Endothelial cell of umbilical vein (primary cell): ENCODE results near the gene H1-8. TPM values are rescaled to one million over a fixed set of nuclear protein-coding genes. Genes with fewer than 3 reads are reported as not detected.

Source experiments
- BruUV-seq: library from RNA; stranded (reverse); fragments of 400-500 nt; replicated peaks from 2 replicates; lab custom pipeline; 2021; lab: Mats Ljungman, UMichigan
- CTCF ChIA-PET: fragments of 300-600, 350-600 bp; sonication (Branson Sonifier 250); formaldehyde crosslinking; loops from one replicate; lab custom pipeline; 2021; ENCODE audit warnings: antibody characterized with exemption, inconsistent platforms; lab: Charles Lee
- POLR2A ChIA-PET: fragments of 300-600, 350-600 bp; sonication (Branson Sonifier 250); formaldehyde crosslinking; loops from one replicate; lab custom pipeline; 2021; ENCODE audit warnings: antibody characterized with exemption, inconsistent platforms; lab: Charles Lee
- DNase-seq: peaks from one replicate; pipeline ENCODE4 v3.0.0-alpha.2; 2011; ENCODE audit warnings: low read depth, low spot score
- FAIRE-seq: peaks from 2 replicates; lab custom pipeline; 2011; peaks lifted over from hg19 to GRCh38; lab: Jason Lieb, UNC
- H2AFZ ChIP-seq: 2 replicates; pipeline ENCODE4 v1.6.0; 2012; ENCODE audit warnings: low read depth, low read length, control low read depth, inconsistent platforms
- H3K27ac ChIP-seq: 2 replicates; pipeline ENCODE4 v1.5.1; 2011; ENCODE audit warnings: low read depth, mild to moderate bottlenecking, control low read depth, low read length, moderate library complexity; ENCODE audit not compliant: insufficient read depth
- H3K27me3 ChIP-seq, 2 experiments: 2 replicates each; pipeline versions ENCODE4 v1.6.0 to v1.6.1; 2011; ENCODE audit warnings: low read length in 2 of 2, mixed read lengths in 1 of 2; ENCODE audit not compliant: control insufficient read depth in 2 of 2, insufficient read depth in 2 of 2
- H3K36me3 ChIP-seq, 2 experiments: 2 replicates in 1 of 2; 3 replicates in 1 of 2; pipeline ENCODE4 v1.5.1; 2011; ENCODE audit warnings: low read length in 2 of 2, mild to moderate bottlenecking in 1 of 2, moderate library complexity in 1 of 2; ENCODE audit not compliant: control insufficient read depth in 2 of 2, insufficient read depth in 2 of 2; ENCODE audit errors: extremely low read depth in 1 of 2
- H3K4me1 ChIP-seq: 3 replicates; pipeline ENCODE4 v1.5.1; 2011; ENCODE audit warnings: mild to moderate bottlenecking, low read length; ENCODE audit not compliant: control insufficient read depth, insufficient read depth; ENCODE audit errors: extremely low read depth
- H3K4me2 ChIP-seq: 2 replicates; pipeline ENCODE4 v1.6.1; 2011; ENCODE audit warnings: low read length, control low read depth, mixed read lengths; ENCODE audit not compliant: insufficient read depth
- H3K4me3 ChIP-seq, 3 experiments: fragments of 200-600 bp in 1 of 3; sonication (generic), shearing (Covaris generic) in 1 of 3; replicated peaks in 1 of 3; 2 replicates each; pipeline ENCODE4 v1.5.1; 2011 to 2016; ENCODE audit warnings: control low read depth in 3 of 3, low read length in 3 of 3, mild to moderate bottlenecking in 2 of 3, inconsistent platforms in 1 of 3, low read depth in 1 of 3, moderate library complexity in 1 of 3; ENCODE audit not compliant: insufficient read depth in 1 of 3
- H3K79me2 ChIP-seq: 2 replicates; pipeline ENCODE4 v1.6.0; 2012; ENCODE audit warnings: low read length, inconsistent platforms; ENCODE audit not compliant: control insufficient read depth, insufficient read depth
- H3K9ac ChIP-seq: replicated peaks from 2 replicates; pipeline ENCODE3; 2011; ENCODE audit warnings: low read length, control low read depth; ENCODE audit not compliant: insufficient read depth; ENCODE audit errors: extremely low read depth
- H3K9me1 ChIP-seq: replicated peaks from 3 replicates; pipeline ENCODE4 v1.6.0; 2011; ENCODE audit warnings: mild to moderate bottlenecking, low read length; ENCODE audit not compliant: control insufficient read depth, insufficient read depth; ENCODE audit errors: extremely low read depth
- H3K9me3 ChIP-seq: replicated peaks from 2 replicates; pipeline ENCODE4 v1.5.1; 2012; ENCODE audit warnings: low read length, inconsistent platforms; ENCODE audit not compliant: control insufficient read depth, insufficient read depth
- H4K20me1 ChIP-seq: replicated peaks from 2 replicates; pipeline ENCODE3; 2011; ENCODE audit warnings: mild to moderate bottlenecking, low read length; ENCODE audit not compliant: control insufficient read depth, insufficient read depth; ENCODE audit errors: extremely low read depth
- EZH2 ChIP-seq: IDR thresholded peaks from 2 replicates; pipeline ENCODE4 v1.6.1; 2012; ENCODE audit warnings: borderline replicate concordance, low read depth, mild to moderate bottlenecking, moderate library complexity, low read length, inconsistent platforms; ENCODE audit not compliant: severe bottlenecking
- FOS ChIP-seq: IDR thresholded peaks from 2 replicates; pipeline ENCODE4 v1.6.1; 2011; ENCODE audit warnings: mild to moderate bottlenecking, low read length, moderate library complexity, borderline replicate concordance; ENCODE audit not compliant: insufficient read depth
- GATA2 ChIP-seq: IDR thresholded peaks from 2 replicates; pipeline ENCODE4 v1.7.0; 2011; ENCODE audit warnings: low read depth, mild to moderate bottlenecking, moderate library complexity, mixed read lengths, low read length; ENCODE audit not compliant: insufficient read length, insufficient read depth
- JUN ChIP-seq: IDR thresholded peaks from 2 replicates; pipeline ENCODE4 v1.6.1; 2011; ENCODE audit warnings: borderline replicate concordance, low read depth; ENCODE audit not compliant: insufficient read length, insufficient read depth
- MYC ChIP-seq: IDR thresholded peaks from one replicate; pipeline ENCODE4 v1.6.1; 2011; ENCODE audit warnings: mild to moderate bottlenecking, low read depth, low read length
- POLR2A ChIP-seq: IDR thresholded peaks from 2 replicates; pipeline ENCODE4 v1.6.1; 2012; ENCODE audit warnings: low read depth, mild to moderate bottlenecking, control low read depth, low read length
- dilution Hi-C: fragments of 300-500 bp; cut with MboI; formaldehyde crosslinking; loops from one replicate; pipeline ENCODE4 v1.15.0; 2019; ENCODE audit warnings: low sequenced_read_pairs; ENCODE audit not compliant: extremely low pct_ligation_motif_present
- intact Hi-C: fragments of 100-400 bp; cut with micrococcal nuclease; formaldehyde crosslinking; loops from one replicate; pipeline ENCODE4 v1.10.0; 2022
- polyA plus RNA-seq, 4 experiments: library from polyadenylated mRNA; depleted of rRNA in 3 of 4; stranded (reverse) in 3 of 4; unstranded in 1 of 4; fragments of >200 nt; gene quantifications; 2 replicates each; pipeline versions ENCODE4 v1.2.1 to v1.2.3, GENCODE V29; 2011 to 2012; ENCODE audit warnings: missing spikeins in 1 of 4
- total RNA-seq: library from RNA; stranded (reverse); gene quantifications from 2 replicates; pipeline ENCODE4 v1.2.3, GENCODE V29; 2021
- TF ChIP-seq, protein P1 (sequence below): IDR thresholded peaks from 2 replicates; pipeline ENCODE4 v1.6.1; 2011; ENCODE audit not compliant: insufficient read depth, insufficient read length

The H1-8 gene
- total and polyA plus RNA-seq, 2 donors (not counting 3 experiments of a cell fraction or from before 2014, with no cell fraction given), result not detected

DNA sequence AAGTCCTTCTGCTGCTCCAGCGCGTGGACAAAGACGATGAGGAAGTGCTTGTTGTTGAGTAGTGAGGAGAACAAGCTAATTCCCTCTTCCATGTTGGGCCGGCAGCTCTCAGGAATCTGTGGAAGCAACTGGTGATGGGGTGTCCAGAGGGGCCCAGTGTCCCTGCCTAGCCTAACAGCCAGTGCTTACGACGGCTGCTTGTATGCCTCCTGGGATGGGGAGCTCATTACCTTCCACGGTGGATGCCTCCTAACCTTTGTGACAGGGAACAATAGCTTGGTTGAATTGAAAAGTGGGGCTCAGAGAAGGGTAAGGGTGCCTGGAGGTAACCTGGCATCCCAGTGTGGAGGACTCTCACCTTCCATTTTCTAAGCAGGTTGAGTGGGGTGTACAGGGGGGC is 22.9 kb downstream of the H1-8 start:
- TF ChIP-seq GATA2 (no peak), EZH2 (no peak), POLR2A (no peak), JUN (no peak), MYC (no peak)
- TF ChIP-seq, protein P1, sequence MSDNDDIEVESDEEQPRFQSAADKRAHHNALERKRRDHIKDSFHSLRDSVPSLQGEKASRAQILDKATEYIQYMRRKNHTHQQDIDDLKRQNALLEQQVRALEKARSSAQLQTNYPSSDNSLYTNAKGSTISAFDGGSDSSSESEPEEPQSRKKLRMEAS, result no peak
- H3K9me1 ChIP-seq, result no peaks in the 10 kb centered on the region
- peaks cover 14% of the 10 kb centered on the region for H3K4me1 ChIP-seq
- DNase-seq, result no peak
- no peak overlapping the region for H2AFZ ChIP-seq
- H3K36me3 ChIP-seq, result peaks cover 37 to 64% of the 10 kb centered on the region in 2 experiments
- no peaks in the 10 kb centered on the region for H3K9me3 ChIP-seq
- no peak overlapping the region for H3K4me2 ChIP-seq
- H4K20me1 ChIP-seq, result no peaks in the 10 kb centered on the region
- ChIA-PET CTCF (interaction anchor here (0.5 to 2.6 kb wide), 6 partner anchors 11 to 358 kb away, joined by 3 to 24 read pairs (median 4); no protein-coding TSS in a partner anchor), POLR2A (interaction anchor here (1.2 kb wide), 1 partner anchor 30 kb away, joined by 3 read pairs; no protein-coding TSS in a partner anchor)
- intact Hi-C loops (no loop called here), dilution Hi-C loops (no loop called here)
- FAIRE-seq, result no peak
- H3K4me3 ChIP-seq, result no peak overlapping the region
- BruUV-seq, result no TSS peak
- H3K27me3 ChIP-seq, result no peaks in the 10 kb centered on the region
- no peak overlapping the region for H3K27ac ChIP-seq
- no peaks in the 10 kb centered on the region for H3K79me2 ChIP-seq
- no peak overlapping the region for H3K9ac ChIP-seq

DNA sequence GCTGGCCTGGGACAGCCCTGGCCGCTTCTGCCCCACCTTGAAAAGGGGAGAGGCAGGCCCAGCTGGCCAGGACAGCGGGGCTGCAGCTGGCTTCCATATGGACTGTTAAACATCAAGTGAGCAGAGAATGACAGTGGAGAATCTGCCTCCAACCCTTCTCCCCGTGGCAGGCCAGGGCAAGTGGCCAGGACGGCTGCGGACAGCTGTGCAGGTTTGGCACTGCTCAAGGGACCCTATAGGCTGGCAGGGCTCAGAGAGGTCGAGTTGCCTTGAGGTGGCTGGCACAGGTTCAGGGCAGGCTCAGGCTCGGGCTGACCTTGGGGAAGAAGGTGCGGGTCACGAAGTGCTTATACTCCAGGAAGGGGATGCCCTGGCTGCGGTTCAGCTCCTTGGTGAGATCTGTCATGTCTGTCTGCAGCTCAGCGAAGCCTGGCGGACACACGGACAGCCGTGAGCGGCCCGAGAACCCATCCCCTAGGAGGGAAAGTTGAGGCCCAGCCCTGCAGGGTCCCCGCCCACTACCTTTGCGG is 24.3 kb downstream of the H1-8 start:
- Histone ChIP-seq H2AFZ (no peak overlapping the region), H3K4me1 (peaks cover 4% of the 10 kb centered on the region), H3K27ac (no peak overlapping the region), H3K4me3 (no peak overlapping the region), H3K9me1 (no peaks in the 10 kb centered on the region), H3K9me3 (no peaks in the 10 kb centered on the region), H3K4me2 (no peak overlapping the region), H4K20me1 (no peaks in the 10 kb centered on the region), H3K79me2 (no peaks in the 10 kb centered on the region), H3K9ac (no peak overlapping the region), H3K36me3 (peaks cover 43 to 77% of the 10 kb centered on the region in 2 experiments), H3K27me3 (no peaks in the 10 kb centered on the region)
- peak; percentile 46 for TF ChIP-seq POLR2A
- TF ChIP-seq FOS, result no peak
- FAIRE-seq (no peak), DNase-seq (no peak)
- CTCF ChIA-PET, result interaction anchor here (1.0 to 2.0 kb wide), 4 partner anchors 9 to 77 kb away, joined by 3 to 6 read pairs (median 3); no protein-coding TSS in a partner anchor
- POLR2A ChIA-PET, result no interaction called here
- intact Hi-C loops (no loop called here), dilution Hi-C loops (no loop called here)
- no TSS peak for BruUV-seq
